Heart left ventricle (tissue), 16 donors: ENCODE measurements around the gene CNOT3. TPM values are rescaled to one million over a fixed set of nuclear protein-coding genes. Genes with fewer than 3 reads are reported as not detected.

ENCODE experiments used
- ATAC-seq, 4 donors: fragments of 200-7000 bp; cut with Tn5 transposase; one replicate each; pipeline ENCODE4 v1.9.1; 2020 to 2022; ENCODE audit warnings: moderate library complexity in 4 of 4, mild to moderate bottlenecking in 3 of 4, moderate number of reproducible peaks in 1 of 4
- DNase-seq, 5 donors: peaks; one replicate each; pipeline ENCODE4 v3.0.0-alpha.2; 2020
- H3K27ac ChIP-seq, 12 donors: fragments of 200-600 bp; sonication (generic) in 4 of 12; one replicate each; pipeline versions ENCODE4 v1.5.0 to v1.8.0; 2016 to 2022; ENCODE audit warnings: mild to moderate bottlenecking in 2 of 12
- H3K27me3 ChIP-seq, 9 donors: fragments of 200-600 bp; sonication (generic) in 2 of 9; one replicate each; pipeline versions ENCODE4 v1.5.1 to v1.8.0; 2016 to 2022; ENCODE audit warnings: mild to moderate bottlenecking in 3 of 9
- H3K36me3 ChIP-seq, 9 donors: fragments of 200-600 bp; sonication (generic) in 2 of 9; one replicate each; pipeline versions ENCODE4 v1.5.0 to v1.8.0; 2018 to 2022; ENCODE audit warnings: mild to moderate bottlenecking in 2 of 9
- H3K4me1 ChIP-seq, 12 donors: fragments of 200-600 bp; sonication (generic) in 4 of 12; one replicate each; pipeline versions ENCODE4 v1.5.0 to v1.8.0; 2016 to 2022; ENCODE audit warnings: mild to moderate bottlenecking in 3 of 12
- H3K4me3 ChIP-seq, 12 donors: fragments of 200-600 bp; sonication (generic) in 4 of 12; one replicate each; pipeline versions ENCODE4 v1.5.0 to v1.8.0; 2017 to 2022; ENCODE audit warnings: mild to moderate bottlenecking in 9 of 12, moderate library complexity in 4 of 12
- H3K9me3 ChIP-seq, 12 donors: fragments of 200-600 bp; sonication (generic) in 4 of 12; one replicate each; pipeline versions ENCODE4 v1.5.0 to v1.8.0; 2016 to 2022; ENCODE audit warnings: mild to moderate bottlenecking in 1 of 12
- POLR2A ChIP-seq, 2 donors: fragments of 450-650 bp; IDR thresholded peaks; one replicate each; pipeline ENCODE4 v1.6.1; 2017; ENCODE audit warnings: antibody characterized with exemption in 2 of 2, mild to moderate bottlenecking in 2 of 2, moderate library complexity in 2 of 2
- WGBS, 4 donors: extraction: QIAGEN DNeasy Blood & Tissue Kit in 2 of 4; methylation state at CpG; one replicate each; pipeline versions ENCODE4 v1.1.5 to v1.1.7; 2013 to 2018; 5-methylcytosine and 5-hydroxymethylcytosine counted together
- intact Hi-C, 10 donors: fragments of 100-400 bp; cut with DNase I; formaldehyde crosslinking; loops; one replicate each; pipeline versions ENCODE4 v1.11.1 to v1.14.2; 2022
- polyA plus RNA-seq, 2 donors: library from polyadenylated mRNA; stranded (reverse); fragments of 200-250 nt; gene quantifications; one replicate each; pipeline ENCODE4 v1.2.3, GENCODE V29; 2013
- total RNA-seq, 9 donors: library from RNA; depleted of rRNA in 2 of 9; stranded (reverse); fragments of >200 nt in 2 of 9; fragmentation: NEBNext Ultra II Directional in 3 of 9; extraction: Animal tissue kit (Norgen Biotek cat#: 25700) in 3 of 9; gene quantifications; one replicate each; pipeline versions ENCODE4 v1.1.0 to v1.2.4, GENCODE V29; 2016 to 2023
- TF ChIP-seq, protein P1 (sequence below), 12 donors: fragments of 200-600 bp; sonication (generic) in 4 of 12; IDR thresholded peaks; one replicate each; pipeline versions ENCODE4 v1.5.0 to v1.8.0; 2018 to 2022; ENCODE audit warnings: antibody characterized with exemption in 12 of 12, mild to moderate bottlenecking in 5 of 12
- donor health status: ischemic (EF 13 %, LVEDD 7.1; RV severe dilation, severe dysfunction).
- donor health status: healthy with polysubstance abuse.
- donor health status: DM: no; HTN: yes; CAD: no.
- donor health status: DM: no; HTN: no; CAD: no.
- donor health status: ischemic (EF 25% LVEDD 6.9; RV normal size, moderate dysfunction).
- donor health status: ischemic (EF 25% LVEDD 5.7; RV mildly dilated, moderate dysfunction).
- donor health status: healthy.
- donor health status: DM: yes; HTN: yes; CAD: no.
- donor health status: ischemic (EF 35%, LVEDD 5.7; RV mildly dilated, moderate dysfunction).
- donor health status: nonischemic (EF 11% LVEDD 7.7; RV severe dilation, severe dysfunction).
- donor health status: DM: yes; HTN: yes; CAD: no.
- donor health status: PGD.
- donor health status: ischemic (EF 29% LVEDD 5.4; RV normal size, mild dysfunction).
- donor health status: nonischemic (EF 23%, LVEDD 6.1; RV moderate dilation, normal function).

CNOT3 gene
- total and polyA plus RNA-seq, 11 donors = 12.6 to 28.2 (median 18.1) TPM

GRCh38 chr19:54189145-54189734 lies 51.7 kb downstream of the CNOT3 start, which contains the start of gene MBOAT7:
MBOAT7 (minus strand) TSS chr19:54189580; CDS start chr19:54188508, 1,072 bp downstream.
- 0 to 1% (median 0%) methylated on average over 41 to 64 of the region's 64 CpGs for WGBS, 4 donors
- H3K4me3 ChIP-seq = peak within 1 kb of the TSS; percentile 68 to 92 (median 86)
- H3K27ac ChIP-seq = peak within 1 kb of the TSS; percentile 88 to 100 (median 98)
- intact Hi-C loops = loop anchor here in 1 of 10 donors (2.0 kb wide), 1 partner anchor 20 kb away; no protein-coding TSS in a partner anchor
- H3K27me3 ChIP-seq = no peaks in the 10 kb centered on the region
- peaks cover 0 to 23% (median 17%) of the 10 kb centered on the region in 12 donors for H3K4me1 ChIP-seq
- no peaks in the 10 kb centered on the region for H3K9me3 ChIP-seq
- TF ChIP-seq, protein P1, sequence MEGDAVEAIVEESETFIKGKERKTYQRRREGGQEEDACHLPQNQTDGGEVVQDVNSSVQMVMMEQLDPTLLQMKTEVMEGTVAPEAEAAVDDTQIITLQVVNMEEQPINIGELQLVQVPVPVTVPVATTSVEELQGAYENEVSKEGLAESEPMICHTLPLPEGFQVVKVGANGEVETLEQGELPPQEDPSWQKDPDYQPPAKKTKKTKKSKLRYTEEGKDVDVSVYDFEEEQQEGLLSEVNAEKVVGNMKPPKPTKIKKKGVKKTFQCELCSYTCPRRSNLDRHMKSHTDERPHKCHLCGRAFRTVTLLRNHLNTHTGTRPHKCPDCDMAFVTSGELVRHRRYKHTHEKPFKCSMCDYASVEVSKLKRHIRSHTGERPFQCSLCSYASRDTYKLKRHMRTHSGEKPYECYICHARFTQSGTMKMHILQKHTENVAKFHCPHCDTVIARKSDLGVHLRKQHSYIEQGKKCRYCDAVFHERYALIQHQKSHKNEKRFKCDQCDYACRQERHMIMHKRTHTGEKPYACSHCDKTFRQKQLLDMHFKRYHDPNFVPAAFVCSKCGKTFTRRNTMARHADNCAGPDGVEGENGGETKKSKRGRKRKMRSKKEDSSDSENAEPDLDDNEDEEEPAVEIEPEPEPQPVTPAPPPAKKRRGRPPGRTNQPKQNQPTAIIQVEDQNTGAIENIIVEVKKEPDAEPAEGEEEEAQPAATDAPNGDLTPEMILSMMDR (IDR thresholded peaks at IDR 0.05) = peak in 7 of 12 donors; percentile 11 to 52 (median 33)
- TF ChIP-seq POLR2A (IDR thresholded peaks at IDR 0.05) = peak in 1 of 2 donors; percentile 56
- ATAC-seq (peak; percentile 5 to 64 (median 62)), DNase-seq (no peak)
- H3K36me3 ChIP-seq = peaks cover 0 to 22% (median 14%) of the 10 kb centered on the region in 9 donors

- TF ChIP-seq, protein P1 (IDR thresholded peaks at IDR 0.05) = no peak
- peak in 1 of 2 donors; percentile 44 for TF ChIP-seq POLR2A (IDR thresholded peaks at IDR 0.05)
- no peaks in the 10 kb centered on the region for H3K9me3 ChIP-seq
- 0 to 1% (median 0%) methylated on average over 26 to 65 of the region's 65 CpGs for WGBS, 4 donors
- H3K4me1 ChIP-seq = peaks cover 0 to 23% (median 17%) of the 10 kb centered on the region in 12 donors
- peak overlapping the region; percentile 88 to 100 (median 98) for H3K27ac ChIP-seq
- peaks cover 0 to 28% (median 21%) of the 10 kb centered on the region in 9 donors for H3K36me3 ChIP-seq
- H3K27me3 ChIP-seq = no peaks in the 10 kb centered on the region
- ATAC-seq = peak; percentile 79 to 84 (median 82)
- H3K4me3 ChIP-seq = peak overlapping the region; percentile 68 to 92 (median 86)
- intact Hi-C loops = loop anchor here in 3 of 10 donors (1.0 to 5.0 kb wide), 3 partner anchors 21 to 323 kb away; partner anchors contain the start of genes CNOT3 (in 1 of the 3) and MYADM (in 1 of the 3)
- DNase-seq = peak; percentile 100
Observed at GRCh38 chr19:54189735-54190502, 52.4 kb downstream of the CNOT3 start.

DNA sequence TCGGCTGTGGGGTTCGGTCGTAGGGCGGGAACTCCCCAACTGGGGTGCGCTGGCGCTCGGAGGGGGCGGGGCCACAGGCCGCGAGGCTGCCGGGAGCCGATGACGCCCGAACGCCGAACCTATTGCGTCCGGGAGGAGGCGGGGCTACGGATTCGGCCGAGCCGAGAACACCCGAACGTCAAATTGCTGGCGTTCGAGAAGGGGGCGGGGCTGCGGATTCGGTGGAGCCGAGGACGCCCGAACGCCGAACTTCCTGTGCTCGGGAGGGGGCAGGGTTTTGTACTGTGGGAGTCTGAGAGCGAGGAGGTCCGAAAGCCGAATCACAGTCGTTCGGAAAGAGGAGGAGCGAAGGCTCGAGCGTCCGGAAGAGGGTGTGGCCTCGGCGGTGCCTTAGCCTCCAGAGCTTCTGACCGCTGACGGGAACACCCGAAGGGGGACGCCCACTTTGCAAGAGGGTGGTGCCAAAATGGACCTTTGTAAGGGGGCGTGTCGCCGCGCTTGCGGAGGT lies 53.0 kb downstream of the CNOT3 start:
- TF ChIP-seq, protein P1 (IDR thresholded peaks at IDR 0.05) = peak in 1 of 12 donors; percentile 7
- TF ChIP-seq POLR2A (IDR thresholded peaks at IDR 0.05) = no peak
- H3K27me3 ChIP-seq = no peaks in the 10 kb centered on the region
- H3K36me3 ChIP-seq = peaks cover 0 to 33% (median 21%) of the 10 kb centered on the region in 9 donors
- DNase-seq = peak; percentile 99 to 100 (median 100)
- WGBS, 4 donors = 0 to 1% (median 0%) methylated on average over 13 to 56 of the region's 56 CpGs
- peak overlapping the region; percentile 88 to 100 (median 98) for H3K27ac ChIP-seq
- intact Hi-C loops = loop anchor here in 4 of 10 donors (1.0 to 5.0 kb wide), 3 partner anchors 10 to 323 kb away; partner anchors contain the start of genes RPS9 (in 3 of the 4), CNOT3 (in 1 of the 4) and MYADM (in 1 of the 4)
- peaks cover 0 to 23% (median 17%) of the 10 kb centered on the region in 12 donors for H3K4me1 ChIP-seq
- no peaks in the 10 kb centered on the region for H3K9me3 ChIP-seq
- H3K4me3 ChIP-seq = peak overlapping the region; percentile 68 to 92 (median 86)
- peak; percentile 78 to 83 (median 79) for ATAC-seq
